Central memory CD4-positive, alpha-beta T cell (primary cell): ENCODE data around the gene NRXN3.
A peak's percentile ranks its signal among the peaks of the same experiment; 100 is the strongest.
"Not testable (repeated sequence)": the region's sequence is repeated elsewhere in the genome, so short reads cannot be mapped to it uniquely, and the experiment has no call there.

Source experiments
- DNase-seq: peaks from one replicate; pipeline ENCODE4 v3.0.0; 2022

Gene NRXN3

GRCh38 chr14:78501909-78502308 lies 331.7 kb downstream of the NRXN3 start:
- no peak for DNase-seq

GRCh38 chr14:78508023-78508422 lies 337.9 kb downstream of the NRXN3 start:
- no peak for DNase-seq

- DNase-seq: no peak
These were observed 339.3 kb downstream of the NRXN3 start for GRCh38 chr14:78509516-78509915.

- DNase-seq: no peak
These were observed 341.8 kb downstream of the NRXN3 start for GRCh38 chr14:78512021-78512420.

GRCh38 chr14:78519863-78520262 lies 349.7 kb downstream of the NRXN3 start:
- no peak for DNase-seq

GRCh38 chr14:78524196-78524595 lies 354.0 kb downstream of the NRXN3 start:
- DNase-seq: no peak

GRCh38 chr14:78524766-78525165 lies 354.6 kb downstream of the NRXN3 start:
- no peak for DNase-seq

- DNase-seq: no peak
These were observed 359.9 kb downstream of the NRXN3 start for GRCh38 chr14:78530078-78530477.

GRCh38 chr14:78534141-78534540 lies 364.0 kb downstream of the NRXN3 start:
- DNase-seq: no peak

- DNase-seq: no peak
These were observed 364.9 kb downstream of the NRXN3 start for GRCh38 chr14:78535041-78535440.

- not testable (repeated sequence) for DNase-seq
These were observed 371.6 kb downstream of the NRXN3 start for GRCh38 chr14:78541788-78542187.

- DNase-seq: no peak
These were observed 373.3 kb downstream of the NRXN3 start for GRCh38 chr14:78543433-78543832.

- DNase-seq: no peak
These were observed 390.9 kb downstream of the NRXN3 start for GRCh38 chr14:78561074-78561473.

- DNase-seq: peak; percentile 12
These were observed 396.1 kb downstream of the NRXN3 start for GRCh38 chr14:78566026-78566858.

- no peak for DNase-seq
These were observed 396.6 kb downstream of the NRXN3 start for GRCh38 chr14:78566859-78567172.

- DNase-seq: no peak
These were observed 397.2 kb downstream of the NRXN3 start for GRCh38 chr14:78567343-78567742.

GRCh38 chr14:78573736-78574135 lies 403.6 kb downstream of the NRXN3 start:
- not testable (repeated sequence) for DNase-seq

- no peak for DNase-seq
These were observed 406.4 kb downstream of the NRXN3 start for GRCh38 chr14:78576437-78577166.

- DNase-seq: no peak
These were observed 411.1 kb downstream of the NRXN3 start for GRCh38 chr14:78581229-78581628.

GRCh38 chr14:78586681-78587080 lies 416.5 kb downstream of the NRXN3 start:
- no peak for DNase-seq

- no peak for DNase-seq
These were observed 418.7 kb downstream of the NRXN3 start for GRCh38 chr14:78588906-78589305.

- no peak for DNase-seq
These were observed 422.5 kb downstream of the NRXN3 start for GRCh38 chr14:78592616-78593219.

- DNase-seq: no peak
These were observed 423.8 kb downstream of the NRXN3 start for GRCh38 chr14:78593949-78594348.

- no peak for DNase-seq
These were observed 425.6 kb downstream of the NRXN3 start for GRCh38 chr14:78595797-78596196.
